GM18498 (cell line): ENCODE results near the gene SERAC1.
A peak's percentile ranks its signal among the peaks of the same experiment; 100 is the strongest.

Source experiments
- ATAC-seq: cut with Tn5 transposase; IDR thresholded peaks from one replicate; pipeline ENCODE4 v1.9.1; 2021; ENCODE audit warnings: mild to moderate bottlenecking, moderate library complexity; ENCODE audit not compliant: unreplicated experiment

Gene SERAC1

DNA sequence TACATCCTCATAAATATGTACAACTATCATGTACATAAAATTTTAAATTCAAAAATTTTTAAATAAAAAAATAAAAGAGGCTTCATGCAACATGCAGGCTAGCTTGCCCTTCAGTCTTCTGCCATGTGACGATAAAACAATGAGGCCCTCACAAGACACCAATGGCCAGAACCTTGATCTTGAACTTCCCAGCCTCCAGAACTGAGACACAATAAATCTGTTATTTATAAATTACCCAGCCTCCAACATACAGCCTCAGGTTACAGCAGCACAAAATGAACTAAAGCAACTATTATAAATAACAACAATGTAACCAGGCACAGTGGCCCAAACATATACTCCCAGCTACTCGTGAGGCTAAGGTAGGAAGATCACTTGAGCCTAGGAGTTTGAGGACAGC is 42.8 kb downstream of the SERAC1 start:
- no peak for ATAC-seq

DNA sequence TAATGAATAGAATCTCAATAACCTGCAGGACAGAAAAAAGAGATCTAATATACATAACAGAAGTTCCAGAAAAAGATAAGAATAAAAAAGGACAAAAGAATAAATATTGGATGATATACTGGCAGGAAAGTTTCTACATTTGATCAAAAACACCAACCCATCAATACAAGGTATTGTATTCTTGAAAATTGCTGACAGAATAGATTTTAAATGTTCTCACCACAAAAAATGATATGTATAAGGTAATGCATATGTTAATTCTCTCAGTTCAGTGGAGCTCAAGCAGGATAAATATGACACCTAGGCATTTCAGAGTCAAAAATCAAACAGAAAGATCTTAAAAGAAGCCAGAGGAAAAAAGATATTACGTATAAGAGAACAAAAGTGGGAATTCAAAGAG is 43.8 kb downstream of the SERAC1 start:
- ATAC-seq = no peak

DNA sequence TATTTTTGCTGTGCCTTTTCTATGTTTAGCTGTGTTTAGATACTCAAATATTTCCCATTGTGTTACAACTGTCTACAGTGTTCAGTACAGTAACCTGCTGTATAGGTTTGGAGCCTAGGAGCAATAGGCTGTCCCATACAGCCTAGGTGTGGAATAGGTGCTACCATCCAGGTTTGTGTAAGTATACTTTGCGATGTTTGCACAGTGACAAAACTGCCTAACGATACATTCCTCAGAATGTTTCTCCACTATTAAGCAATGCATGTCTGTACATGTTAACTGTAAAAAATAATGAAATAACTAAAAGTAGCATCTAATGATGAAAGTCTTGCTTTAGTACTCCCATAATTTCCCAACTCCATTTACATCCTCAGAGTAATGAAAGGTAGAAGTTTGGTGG is 46.0 kb downstream of the SERAC1 start:
- no peak for ATAC-seq

DNA sequence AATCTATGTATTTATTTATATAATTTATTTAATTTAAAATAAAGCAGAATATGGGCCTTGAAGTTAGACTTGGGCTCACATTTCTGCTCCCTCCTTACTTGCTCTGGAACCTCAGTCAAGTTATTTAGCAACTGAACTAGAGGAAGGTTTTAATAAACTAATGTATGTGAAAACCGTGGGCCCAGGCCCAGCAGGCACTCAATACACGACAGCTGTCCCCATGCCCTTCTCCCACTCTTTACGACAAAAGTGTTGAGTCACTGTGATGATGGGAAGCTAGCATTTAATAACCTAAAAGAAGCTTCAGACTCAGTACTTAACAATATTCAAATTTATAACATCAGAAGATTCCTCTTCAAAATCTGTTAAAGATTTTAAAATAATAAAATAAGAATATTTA is 46.7 kb downstream of the SERAC1 start:
- no peak for ATAC-seq

DNA sequence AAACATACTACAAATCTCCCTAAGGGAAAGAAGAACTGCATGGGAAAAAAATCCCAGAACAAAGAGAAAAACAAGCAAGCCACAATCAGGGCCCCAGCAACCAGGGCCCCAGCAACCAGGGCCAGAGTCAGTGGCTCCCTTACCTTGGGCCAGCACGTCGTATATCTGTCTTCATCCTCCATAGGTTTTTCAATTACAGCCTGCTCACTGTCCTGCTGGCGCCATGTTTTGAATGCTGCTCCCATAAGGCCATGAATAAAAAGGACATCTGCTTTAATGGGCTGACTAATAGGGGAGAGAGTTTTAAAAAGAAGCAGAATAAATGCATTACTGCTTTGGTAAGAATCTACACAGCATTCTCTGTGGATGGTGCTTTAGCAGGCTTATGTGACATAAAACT is 49.2 kb downstream of the SERAC1 start:
- no peak for ATAC-seq

DNA sequence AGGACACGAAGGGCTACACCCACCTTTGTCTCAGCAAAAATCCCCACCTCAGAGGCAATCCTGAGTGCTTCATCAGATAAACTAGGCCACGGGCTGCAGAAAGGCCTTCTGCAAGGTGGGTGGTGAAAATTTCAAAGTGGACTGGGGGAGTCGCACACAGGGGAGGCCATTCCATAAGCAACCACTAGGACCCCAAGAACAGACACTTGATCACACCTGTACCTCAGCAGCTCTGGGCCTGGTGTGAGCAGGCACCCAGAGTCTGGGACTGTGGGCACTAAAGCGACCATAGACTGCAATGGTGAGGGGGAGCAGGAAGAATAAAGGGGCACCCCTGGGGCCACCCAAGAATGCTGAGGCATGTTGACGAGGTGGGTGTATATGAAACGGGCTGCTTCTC is 52.6 kb downstream of the SERAC1 start:
- no peak for ATAC-seq

DNA sequence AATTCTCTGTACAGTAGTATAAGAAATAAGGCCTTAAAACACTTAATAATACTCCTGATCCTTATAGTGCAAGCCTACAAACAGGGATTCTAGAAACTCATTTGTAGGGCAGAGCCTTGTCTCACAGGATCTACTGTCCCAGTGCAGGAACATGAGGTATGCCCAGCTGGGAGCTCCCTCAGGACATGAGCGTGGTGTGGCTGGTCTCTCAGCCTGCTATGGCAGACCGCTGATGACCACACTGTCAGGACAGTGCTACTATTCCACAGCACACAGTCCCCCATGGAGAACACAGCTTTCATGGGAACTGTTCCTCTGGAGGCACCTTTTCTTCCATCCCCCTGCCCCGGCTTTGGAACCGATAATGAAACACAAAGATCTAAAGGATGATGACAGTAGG is 53.0 kb downstream of the SERAC1 start:
- no peak for ATAC-seq

DNA sequence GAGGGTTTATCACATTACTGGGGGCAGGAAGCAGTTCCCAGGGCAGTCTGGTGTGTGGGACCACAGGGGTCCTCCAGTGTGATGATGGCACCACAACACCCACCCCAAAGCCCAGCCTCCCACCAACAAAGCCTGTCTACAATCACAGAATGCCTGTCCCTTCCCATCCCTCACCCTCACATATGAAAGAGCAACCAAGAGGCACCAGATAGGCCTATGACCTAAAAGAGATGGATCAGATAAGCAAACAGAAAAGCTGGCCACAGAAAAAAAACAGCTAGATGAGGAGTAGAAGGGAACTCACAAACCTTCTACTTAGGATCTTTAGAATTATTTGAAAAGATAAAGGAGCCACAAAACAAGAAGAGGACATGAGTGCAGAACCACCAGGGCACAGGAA is 54.3 kb downstream of the SERAC1 start:
- no peak for ATAC-seq

DNA sequence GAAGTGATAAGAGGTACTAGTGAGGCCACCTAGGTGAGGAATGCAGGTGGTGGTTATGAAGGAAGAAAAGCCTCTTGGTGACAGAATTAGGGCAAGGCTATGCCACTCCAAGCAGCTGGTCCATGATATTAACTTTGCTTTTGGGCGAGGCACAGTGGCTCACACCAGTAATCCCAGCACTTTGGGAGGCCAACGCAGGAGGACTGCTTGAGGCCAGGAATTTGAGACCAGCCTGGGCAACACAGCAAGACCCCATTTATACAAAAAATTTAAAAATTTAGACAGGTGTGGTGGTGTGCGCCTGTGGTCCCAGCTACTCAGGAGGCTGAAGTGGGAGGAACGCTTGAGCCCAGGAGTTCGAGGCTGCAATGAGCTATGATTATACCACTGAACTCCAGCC is 56.1 kb downstream of the SERAC1 start:
- ATAC-seq = no peak

DNA sequence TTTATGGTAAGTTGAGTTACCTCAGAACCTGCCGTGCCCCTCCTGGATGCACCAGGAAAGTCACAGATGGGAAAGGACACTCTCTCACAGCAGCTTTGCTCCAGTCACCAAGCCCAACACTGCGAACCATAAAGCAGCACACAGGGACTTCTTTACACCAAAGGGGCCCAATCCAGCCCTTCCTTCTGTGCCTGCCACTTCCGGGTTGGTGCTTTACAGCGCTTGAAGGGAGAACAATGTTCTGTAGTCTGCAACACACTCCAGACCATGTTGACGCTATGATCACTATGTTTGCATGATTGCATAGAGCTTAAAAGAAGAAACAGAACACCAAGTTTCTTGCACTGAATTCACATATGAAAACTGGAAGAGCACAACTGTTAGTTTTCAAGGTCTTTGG is 57.1 kb downstream of the SERAC1 start:
- no peak for ATAC-seq

DNA sequence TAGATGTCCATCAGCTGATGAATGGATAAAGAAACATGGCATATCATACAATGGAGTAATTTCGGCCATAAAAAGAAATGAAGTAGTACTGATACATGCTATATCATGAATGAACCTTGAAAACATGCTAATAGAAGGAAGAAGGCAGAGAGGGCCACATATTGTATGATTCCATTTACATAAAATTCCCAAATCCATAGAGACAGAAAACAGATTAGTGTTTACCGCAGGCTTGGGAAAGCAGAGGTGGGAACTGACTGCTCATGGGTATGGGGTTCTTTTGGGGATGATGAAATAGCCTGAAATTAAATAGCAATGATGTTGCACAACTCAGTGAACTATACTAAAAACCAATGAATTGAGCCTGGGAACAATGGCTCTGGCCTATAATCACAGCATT is 58.3 kb downstream of the SERAC1 start:
- ATAC-seq = no peak

DNA sequence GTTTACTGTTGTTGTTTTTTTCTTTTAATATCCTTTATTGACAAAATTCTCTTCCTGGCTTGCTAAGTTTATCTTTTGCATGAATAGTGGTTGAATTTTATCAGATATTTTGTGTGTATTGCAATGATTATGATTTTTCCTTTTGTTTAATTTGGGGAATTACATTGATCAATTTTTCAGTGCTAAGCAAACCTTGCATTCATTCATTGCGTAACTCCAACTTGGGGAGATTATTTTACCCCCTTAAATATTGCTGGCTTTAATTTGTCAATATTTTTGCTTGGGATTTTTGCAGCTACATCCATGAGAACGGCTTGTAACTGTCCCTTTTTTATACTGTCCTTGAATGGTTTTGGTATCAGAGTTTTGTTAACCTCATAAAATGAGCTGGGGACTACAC is 63.4 kb downstream of the SERAC1 start:
- no peak for ATAC-seq

DNA sequence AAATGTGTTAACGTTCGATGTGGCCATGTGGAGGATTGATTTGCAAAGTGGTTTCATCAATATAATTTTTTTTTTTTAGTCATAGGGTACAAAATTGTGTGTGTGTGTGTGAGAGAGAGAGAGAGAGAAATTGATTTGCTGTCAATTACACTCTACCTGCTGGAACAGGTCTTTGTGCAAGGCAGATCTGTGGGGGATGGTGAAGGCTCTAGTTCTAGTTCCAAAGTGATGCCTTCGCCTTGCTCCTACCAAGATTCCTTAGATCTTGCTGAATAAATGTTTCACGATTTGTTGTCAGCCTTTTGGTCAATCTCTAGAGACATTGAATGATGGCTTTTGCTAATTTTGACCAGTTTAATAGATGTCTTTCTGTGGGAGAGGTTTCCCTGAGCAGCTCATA is 64.8 kb downstream of the SERAC1 start:
- no peak for ATAC-seq

DNA sequence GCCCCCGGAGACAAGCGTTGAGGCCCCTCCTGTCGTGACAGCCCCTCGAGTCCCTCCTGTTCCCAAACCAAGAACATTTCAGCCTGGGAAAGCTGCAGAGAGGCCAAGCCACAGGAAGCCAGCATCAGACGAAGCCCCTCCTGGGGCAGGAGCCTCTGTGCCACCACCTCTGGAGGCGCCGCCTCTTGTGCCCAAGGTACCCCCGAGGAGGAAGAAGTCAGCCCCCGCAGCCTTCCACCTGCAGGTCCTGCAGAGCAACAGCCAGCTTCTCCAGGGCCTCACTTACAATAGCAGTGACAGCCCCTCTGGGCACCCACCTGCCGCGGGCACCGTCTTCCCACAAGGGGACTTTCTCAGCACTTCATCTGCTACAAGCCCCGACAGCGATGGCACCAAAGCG is 72.4 kb downstream of the SERAC1 start:
- ATAC-seq = no peak

DNA sequence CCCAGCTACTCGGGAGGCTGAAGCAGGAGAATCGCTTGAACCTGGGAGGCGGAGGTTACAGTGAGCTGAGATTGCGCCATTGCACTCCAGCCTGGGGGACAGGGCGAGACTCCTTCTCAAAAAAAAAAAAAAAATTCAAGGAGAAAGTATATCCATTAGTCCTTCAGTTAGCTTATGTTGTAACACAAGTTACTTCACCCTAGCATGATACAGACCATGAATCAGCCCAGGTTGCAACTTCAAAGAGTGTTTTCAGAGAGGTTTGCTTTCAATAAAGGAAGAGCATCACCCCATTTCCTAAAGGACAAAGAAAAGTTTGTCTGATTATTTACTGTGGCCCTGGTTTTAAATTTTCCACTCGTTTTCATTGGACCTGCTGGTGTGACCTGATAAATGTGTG is 73.0 kb downstream of the SERAC1 start:
- ATAC-seq = no peak

DNA sequence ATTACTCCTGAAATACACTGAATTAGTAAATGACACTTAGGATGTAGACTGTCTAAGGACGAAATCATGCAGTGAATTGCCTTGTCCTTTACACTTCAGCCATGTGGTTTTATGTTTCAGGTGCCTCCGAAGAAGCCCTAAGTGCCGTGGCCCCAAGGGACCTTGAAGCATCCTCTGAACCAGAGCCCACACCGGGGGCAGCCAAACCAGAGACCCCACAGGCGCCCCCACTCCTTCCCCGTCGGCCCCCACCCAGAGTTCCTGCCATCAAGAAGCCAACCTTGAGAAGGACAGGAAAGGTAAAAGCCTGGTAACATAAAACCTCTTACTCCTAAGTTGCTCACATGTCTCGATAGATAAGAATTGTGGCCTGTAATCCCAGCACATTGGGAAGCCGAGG is 75.3 kb downstream of the SERAC1 start:
- no peak for ATAC-seq

DNA sequence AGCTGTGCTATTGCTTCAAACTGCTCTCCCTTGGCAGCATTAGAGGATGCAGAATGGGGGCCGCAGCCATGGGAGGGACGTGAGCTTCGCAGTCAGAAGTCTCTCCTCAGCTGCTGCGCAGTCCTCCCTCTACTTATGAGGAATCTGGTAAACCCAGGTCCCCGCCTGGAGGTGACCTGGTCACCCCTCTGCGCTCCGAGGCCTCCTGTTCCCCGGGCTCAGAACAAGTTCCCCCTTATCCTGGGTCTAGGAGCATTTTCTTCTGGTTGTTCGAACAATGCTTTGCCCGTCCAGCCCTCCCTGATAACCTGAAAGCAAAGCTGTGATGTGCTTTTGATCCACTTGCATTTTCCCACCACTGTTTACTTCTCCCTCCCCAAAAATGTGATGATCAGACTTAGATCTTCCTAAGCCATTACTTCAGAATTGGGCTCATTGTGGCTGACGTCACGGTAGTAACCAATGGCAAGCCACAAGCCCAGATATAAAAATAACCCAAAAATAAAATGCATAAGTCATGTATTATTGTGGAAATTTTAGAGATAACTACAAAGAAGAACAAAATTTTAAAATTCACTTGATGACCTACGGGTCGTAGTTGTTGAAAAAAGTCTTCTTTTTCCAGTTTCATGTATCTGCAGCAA is 80.7 kb downstream of the SERAC1 start:
- no peak for ATAC-seq

DNA sequence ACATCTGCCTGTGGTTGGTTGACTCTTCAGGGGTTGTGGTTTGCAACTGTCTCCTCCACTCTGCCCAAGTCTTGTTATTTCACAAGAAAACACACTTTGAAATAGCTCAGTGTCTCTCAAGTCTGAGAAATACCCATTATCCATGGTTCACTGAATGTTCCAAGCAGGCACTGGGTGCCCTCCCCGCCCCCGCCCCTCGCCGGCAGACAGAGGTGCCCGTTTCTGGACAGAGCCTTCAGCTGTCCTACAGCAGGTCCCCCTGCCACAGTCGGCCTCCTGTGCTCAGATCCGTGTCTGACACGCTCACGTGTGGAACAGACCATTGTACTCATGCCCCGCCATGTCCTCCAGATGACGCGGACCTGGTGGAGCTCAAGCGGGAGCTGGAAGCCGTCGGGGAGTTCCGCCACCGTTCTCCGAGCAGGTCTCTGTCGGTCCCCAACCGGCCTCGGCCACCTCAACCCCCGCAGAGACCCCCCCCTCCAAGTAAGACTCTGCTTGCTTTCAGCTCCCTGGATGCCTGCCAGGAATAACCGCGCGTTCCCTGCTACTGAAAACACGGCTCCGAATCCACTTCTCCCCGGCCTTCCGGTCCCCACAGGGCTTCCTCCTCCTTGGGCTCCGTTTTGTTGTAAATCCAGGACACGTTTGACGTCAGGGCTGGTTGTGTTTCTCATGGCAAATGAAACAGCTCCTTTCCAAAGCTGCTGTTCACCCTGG is 81.4 kb downstream of the SERAC1 start:
- ATAC-seq = peak; percentile 24

DNA sequence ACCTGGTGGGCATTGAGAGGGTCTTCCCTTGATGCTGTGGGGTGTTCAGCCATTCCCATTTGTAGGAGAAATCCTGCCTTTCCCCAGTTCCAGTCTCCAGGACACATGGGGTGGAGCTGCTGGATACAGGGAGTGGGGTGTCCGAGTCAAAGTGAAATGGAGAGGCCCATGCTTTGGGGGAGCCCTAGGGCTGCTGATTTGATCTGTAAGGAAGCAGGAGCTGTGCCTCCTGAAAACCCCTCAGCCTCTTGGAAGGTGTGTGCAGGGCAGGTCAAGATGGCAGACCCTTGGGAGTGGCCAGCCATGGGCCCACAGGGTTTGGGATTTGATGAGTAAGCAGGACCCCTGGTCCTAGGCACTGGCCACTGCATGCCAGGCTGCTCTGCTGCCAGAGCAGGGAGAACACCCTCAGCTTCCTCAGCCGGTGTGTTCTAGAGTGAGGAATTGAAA is 82.0 kb downstream of the SERAC1 start:
- peak; percentile 87 for ATAC-seq

DNA sequence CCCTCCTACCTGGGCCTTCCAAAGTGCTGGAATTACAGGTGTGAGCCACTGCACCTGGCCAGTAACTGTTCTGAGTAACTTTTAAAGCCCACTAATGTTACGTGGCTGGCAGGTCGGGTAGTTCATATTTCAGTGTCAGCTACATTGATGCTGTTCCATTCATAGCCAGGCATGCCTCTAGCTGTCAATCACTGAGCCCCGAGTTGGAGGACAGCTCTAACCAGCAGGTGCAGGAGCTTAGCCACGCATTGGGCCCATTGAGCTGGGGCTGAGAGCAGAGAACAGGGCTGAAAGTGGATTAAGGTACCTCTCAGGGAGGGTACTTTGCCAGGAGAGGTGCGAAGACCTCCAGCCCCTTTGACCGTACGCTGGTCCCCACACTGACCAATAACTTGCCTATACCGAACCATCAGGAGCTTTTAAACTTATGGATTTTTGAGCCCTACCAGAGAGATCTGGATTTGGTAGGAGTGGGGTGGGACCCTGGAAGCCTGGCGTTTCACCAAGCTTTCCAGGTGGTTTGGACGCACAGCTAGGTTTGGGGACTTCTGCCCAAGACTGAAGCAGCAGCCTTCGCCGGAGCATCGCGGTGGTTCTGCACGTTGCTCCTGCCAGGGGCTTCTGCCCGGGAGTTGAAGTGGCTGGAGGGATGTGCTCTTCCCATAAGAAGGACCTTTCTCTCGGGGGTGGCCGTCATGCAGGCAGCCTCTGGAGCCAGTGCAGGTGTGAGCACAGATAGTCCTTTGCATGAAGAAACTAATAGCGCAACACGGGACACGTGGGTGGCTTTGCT is 82.6 kb downstream of the SERAC1 start:
- no peak for ATAC-seq

DNA sequence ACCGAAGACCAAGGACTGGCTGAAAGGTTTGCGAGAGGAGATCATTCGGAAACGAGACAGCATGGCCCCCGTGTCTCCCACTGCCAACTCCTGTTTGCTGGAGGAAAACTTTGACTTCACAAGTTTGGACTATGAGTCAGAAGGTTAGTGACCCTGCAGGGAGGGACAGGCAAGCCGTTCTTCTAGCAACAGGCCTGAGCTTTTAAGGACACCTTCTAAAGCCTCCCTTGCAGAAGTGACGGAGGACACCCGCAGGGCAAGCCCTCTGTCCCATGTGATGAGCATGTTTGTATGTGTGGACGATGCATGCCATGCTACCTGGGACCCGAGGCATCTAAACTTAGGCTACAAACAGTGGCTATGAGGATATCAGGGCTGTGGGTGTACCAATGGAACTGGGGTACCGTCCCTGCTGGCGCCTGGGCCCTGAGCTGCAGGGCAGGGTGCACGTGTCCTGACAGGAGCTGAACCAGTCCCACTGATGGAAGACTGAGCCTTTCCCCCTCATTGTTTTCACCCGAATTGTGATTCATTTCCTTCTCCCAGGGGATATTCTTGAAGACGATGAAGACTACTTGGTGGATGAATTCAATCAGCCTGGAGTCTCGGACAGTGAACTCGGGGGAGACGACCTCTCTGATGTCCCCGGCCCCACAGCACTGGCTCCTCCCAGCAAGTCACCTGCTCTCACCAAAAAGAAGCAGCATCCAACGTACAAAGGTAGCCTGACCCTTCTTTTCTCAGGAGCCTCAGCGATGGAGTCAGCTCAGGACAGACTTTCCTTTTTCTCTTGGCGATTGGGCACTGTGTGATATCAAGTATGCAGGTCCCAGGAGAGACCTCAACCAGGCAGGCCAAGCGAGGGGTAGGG is 84.4 kb downstream of the SERAC1 start:
- ATAC-seq = no peak
